GM10266 (cell line): ENCODE measurements around the gene CHST7.

Source experiments
- DNase-seq: peaks from one replicate; pipeline ENCODE4 v3.0.0; 2012; ENCODE audit errors: extremely low spot score
- TF ChIP-seq, protein P1 (sequence below): IDR thresholded peaks from 2 replicates; pipeline ENCODE4 v1.5.1; 2012; ENCODE audit warnings: mild to moderate bottlenecking, low read depth; ENCODE audit not compliant: control insufficient read depth, insufficient read depth; ENCODE audit errors: missing control alignments

CHST7 gene

DNA sequence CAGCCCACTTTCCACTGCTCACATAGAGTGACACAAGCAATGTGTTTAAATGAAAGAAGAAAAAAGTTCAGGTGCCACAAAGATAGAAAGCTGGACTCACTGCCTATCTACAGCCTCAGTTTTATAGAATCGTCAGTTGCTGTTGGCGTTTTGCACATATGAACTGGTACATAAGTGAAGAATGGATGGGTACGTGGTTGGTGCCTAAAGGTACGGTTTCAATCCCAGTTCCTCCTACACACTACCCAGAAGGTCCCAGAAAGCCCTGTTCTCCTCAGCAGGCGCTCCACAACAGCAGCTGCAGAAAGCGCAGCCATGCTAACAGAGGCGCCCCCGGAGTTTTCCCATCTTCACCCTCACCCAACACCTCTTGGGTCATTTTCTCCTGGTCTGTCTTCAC, 23.6 kb downstream of the CHST7 start:
- DNase-seq: no peak
- TF ChIP-seq, protein P1, sequence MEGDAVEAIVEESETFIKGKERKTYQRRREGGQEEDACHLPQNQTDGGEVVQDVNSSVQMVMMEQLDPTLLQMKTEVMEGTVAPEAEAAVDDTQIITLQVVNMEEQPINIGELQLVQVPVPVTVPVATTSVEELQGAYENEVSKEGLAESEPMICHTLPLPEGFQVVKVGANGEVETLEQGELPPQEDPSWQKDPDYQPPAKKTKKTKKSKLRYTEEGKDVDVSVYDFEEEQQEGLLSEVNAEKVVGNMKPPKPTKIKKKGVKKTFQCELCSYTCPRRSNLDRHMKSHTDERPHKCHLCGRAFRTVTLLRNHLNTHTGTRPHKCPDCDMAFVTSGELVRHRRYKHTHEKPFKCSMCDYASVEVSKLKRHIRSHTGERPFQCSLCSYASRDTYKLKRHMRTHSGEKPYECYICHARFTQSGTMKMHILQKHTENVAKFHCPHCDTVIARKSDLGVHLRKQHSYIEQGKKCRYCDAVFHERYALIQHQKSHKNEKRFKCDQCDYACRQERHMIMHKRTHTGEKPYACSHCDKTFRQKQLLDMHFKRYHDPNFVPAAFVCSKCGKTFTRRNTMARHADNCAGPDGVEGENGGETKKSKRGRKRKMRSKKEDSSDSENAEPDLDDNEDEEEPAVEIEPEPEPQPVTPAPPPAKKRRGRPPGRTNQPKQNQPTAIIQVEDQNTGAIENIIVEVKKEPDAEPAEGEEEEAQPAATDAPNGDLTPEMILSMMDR: no peak

DNA sequence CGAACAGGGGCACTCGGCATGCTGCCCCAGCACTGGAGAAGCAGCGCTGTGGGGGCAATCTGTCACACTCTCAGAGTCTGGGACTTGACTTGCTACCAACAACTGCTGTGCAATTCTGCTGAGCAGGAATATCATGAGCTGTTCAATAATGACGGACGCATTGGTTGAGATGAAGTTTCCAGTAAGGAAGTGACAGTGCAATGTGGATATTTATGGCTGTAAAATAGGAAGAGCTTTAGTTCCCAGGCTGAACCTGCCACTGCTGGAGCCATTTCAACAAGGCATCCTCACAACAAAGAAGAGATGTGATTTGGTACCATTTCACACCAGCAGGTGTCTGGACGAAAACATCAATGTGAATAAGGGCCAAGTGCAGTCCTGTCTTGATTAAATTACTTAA, 24.2 kb downstream of the CHST7 start:
- no peak for DNase-seq
- TF ChIP-seq, protein P1: no peak

DNA sequence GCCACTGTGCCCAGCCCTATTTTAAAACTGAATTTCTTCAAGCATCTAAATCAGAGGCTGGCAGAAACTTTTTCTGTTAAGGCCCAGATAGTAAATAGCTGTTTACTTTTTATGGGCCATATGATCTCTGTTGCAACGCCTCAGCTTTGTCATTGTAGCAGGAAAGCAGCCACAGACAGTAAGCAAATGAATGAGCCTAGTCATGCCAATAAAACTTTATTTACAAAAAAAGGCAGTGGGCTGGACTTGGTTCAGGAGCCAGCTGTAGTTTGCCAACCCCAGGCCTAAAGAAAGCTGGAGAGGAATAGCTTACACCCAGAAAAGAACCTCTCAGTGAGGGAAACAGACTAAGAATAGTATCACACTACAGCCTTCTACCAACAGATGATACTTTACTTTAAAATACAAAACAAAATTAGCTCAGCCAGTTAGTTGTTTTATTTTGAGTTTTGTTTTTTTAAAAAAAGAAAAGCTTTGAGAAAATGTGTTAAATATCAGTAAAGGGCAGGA, 25.5 kb downstream of the CHST7 start:
- DNase-seq: no peak
- TF ChIP-seq, protein P1: no peak

DNA sequence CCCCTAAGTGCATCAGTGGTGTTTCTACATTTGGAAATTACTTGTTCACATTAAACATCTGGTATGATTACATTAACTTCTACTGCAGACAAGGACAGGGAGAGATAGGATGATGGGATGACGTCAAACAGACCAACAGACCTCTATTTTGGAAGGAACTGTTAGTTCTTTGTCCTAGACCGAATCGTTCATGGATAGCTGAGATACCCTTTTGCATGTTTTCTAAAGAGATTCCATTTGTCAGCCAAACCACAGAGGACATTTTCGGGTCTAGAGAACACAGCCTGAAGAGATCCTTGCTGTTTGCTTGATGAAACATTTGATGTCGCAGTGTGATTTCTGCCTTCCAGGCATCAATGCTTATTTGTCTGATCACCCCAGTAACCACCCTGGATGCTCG, 27.7 kb downstream of the CHST7 start:
- TF ChIP-seq, protein P1: no peak
- no peak for DNase-seq

DNA sequence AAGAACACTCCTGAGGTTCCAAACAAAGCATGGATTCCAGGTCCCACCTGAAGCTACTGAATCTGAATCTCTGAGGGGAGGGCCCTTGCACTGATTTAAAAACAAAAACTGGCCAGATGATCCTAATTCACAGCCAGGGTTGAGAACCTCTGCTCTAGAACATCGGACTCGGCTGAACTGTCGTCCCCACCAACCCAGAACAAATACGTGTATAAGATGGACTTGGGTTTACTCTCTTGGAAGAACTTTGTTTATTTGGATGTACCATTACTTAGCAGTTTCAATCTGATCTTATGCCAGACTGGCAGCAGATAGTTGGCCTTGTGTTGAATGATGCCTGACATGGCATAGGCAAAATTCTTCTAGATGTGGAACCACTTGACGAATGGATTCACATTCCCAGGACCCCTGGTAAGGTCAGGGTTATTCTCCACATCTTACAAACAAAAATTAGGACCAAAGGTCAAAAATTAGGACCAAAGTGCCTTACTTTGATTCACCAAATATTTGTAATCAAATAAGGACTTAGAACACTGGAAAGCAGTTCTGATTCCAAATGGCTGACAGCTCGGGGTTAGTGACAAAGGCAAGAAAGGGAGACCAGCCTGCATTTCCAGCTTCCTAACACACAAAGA, 29.0 kb downstream of the CHST7 start:
- no peak for DNase-seq
- TF ChIP-seq, protein P1: no peak

DNA sequence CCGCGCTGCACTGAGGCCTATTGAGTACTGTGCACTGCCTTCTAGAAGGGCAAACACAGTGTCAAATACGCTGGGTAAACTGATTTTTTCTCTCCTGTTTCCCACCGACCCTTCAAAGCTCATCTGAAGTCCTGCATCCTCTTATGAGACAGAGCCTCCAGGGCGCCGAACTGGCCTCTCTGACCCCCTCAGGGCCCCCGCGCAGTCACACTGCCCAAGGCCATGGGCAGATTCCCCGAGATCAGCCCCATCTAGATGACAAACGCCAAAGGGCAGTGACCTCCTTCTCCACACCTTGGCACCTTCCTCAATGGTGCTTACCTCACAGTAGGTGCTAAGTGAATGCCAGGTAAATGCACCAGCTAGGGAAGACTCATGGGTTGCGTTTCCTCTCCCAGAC, 34.4 kb downstream of the CHST7 start:
- no peak for DNase-seq
- TF ChIP-seq, protein P1: no peak

DNA sequence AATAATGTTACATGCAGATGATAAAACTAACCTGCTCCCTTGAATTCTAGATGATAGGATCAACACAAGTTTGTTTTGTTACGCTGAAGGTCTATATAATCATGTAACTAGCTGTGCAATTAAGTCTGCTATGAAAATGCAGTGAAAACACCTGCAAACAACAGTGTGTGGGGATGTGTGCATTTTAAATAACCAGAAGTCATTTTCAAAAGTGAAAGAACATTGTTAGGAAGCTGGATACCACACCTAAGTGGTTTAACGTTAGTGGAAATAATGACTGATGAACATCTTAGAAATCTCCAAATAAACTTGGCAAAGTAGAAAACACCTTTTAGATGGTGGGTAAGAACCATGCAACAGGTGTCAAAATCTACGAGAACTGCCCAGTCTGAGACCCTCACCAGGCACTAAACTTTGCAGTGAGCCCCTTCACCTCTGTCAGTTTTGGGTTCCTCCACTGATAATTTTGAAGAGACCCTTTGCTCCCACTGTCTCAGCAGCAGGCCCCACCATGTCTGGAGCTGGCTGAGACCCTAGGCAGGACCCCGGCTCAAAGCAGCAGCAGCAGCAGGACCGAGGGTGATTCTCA, 36.6 kb downstream of the CHST7 start:
- TF ChIP-seq, protein P1: no peak
- DNase-seq: no peak
